ENCODE results near the gene UBE2J2.

DNA sequence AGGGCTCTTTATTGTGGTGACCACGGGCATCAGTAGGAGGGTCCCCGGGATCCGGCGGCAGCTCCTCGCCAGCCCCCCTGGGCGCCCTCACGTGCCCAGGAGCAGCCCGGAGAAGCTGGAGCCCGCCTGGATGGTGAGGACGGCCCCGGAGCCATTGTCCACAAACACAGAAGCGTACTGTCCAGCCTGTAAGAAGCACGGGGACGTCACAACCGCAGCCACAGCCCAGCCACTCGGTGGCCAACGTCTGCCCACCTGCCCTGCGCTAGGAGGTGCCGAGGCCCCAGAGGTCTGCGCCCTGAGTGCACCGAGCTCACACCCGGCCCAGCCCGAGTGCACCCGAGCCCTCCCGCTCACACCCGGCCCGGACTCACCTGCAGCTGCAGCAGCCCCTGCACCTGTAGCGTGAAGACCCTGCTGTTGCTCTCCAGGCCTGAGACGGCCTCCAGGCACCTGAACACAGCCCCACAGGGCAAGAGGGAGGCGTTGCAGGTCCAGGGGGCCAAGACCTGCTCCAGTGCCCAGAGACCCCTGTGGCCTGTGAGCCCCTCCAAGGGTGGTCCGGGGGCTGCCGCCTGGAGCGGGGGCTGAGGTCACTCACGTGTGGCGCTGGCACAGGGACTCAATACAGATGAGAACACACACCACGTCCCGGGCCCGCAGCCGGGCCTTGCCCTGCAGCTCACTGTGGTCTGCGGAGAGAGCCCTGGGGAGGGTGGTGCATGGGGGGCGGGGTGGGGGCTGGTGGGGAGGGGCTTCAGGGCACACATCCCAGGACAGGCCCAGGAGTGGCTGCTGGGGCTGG, 31.0 kb downstream of the UBE2J2 start:
- TF ChIP-seq, protein P1, sequence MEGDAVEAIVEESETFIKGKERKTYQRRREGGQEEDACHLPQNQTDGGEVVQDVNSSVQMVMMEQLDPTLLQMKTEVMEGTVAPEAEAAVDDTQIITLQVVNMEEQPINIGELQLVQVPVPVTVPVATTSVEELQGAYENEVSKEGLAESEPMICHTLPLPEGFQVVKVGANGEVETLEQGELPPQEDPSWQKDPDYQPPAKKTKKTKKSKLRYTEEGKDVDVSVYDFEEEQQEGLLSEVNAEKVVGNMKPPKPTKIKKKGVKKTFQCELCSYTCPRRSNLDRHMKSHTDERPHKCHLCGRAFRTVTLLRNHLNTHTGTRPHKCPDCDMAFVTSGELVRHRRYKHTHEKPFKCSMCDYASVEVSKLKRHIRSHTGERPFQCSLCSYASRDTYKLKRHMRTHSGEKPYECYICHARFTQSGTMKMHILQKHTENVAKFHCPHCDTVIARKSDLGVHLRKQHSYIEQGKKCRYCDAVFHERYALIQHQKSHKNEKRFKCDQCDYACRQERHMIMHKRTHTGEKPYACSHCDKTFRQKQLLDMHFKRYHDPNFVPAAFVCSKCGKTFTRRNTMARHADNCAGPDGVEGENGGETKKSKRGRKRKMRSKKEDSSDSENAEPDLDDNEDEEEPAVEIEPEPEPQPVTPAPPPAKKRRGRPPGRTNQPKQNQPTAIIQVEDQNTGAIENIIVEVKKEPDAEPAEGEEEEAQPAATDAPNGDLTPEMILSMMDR (IDR thresholded peaks at IDR 0.05), result no peak
- TF ChIP-seq POLR2AphosphoS5 (IDR thresholded peaks at IDR 0.05), result no peak
- TF ChIP-seq POLR2A (IDR thresholded peaks at IDR 0.05), result no peak
